Right lobe of liver (tissue), 6 donors: Measurements from ENCODE around the gene ACAD10. TPM values are rescaled to one million over a fixed set of nuclear protein-coding genes. Genes with fewer than 3 reads are reported as not detected.
A peak's percentile ranks its signal among the peaks of the same experiment; 100 is the strongest.

Experiments used
- ATAC-seq, 4 donors: fragments of 200-7000 bp; cut with Tn5 transposase; one replicate each; pipeline ENCODE4 v1.9.1; 2020; ENCODE audit warnings: mild to moderate bottlenecking in 4 of 4, moderate library complexity in 4 of 4
- DNase-seq, 3 donors: peaks; one replicate each; pipeline ENCODE4 v3.0.0-alpha.2; 2020
- H3K27ac ChIP-seq, 3 donors: fragments of 200-600 bp; one replicate each; pipeline ENCODE4 v1.8.0; 2022
- H3K27me3 ChIP-seq, 2 donors: fragments of 200-600 bp; one replicate each; pipeline ENCODE4 v1.8.0; 2022
- H3K36me3 ChIP-seq, 4 donors: fragments of 200-600 bp; sonication (generic) in 1 of 4; one replicate each; pipeline versions ENCODE4 v1.5.1 to v1.8.0; 2017 to 2022; ENCODE audit warnings: control low read depth in 1 of 4
- H3K4me1 ChIP-seq, 4 donors: fragments of 200-600 bp; sonication (generic) in 1 of 4; one replicate each; pipeline versions ENCODE4 v1.5.1 to v1.8.0; 2017 to 2022; ENCODE audit warnings: control low read depth in 1 of 4
- H3K4me3 ChIP-seq, 3 donors: fragments of 200-600 bp; one replicate each; pipeline ENCODE4 v1.8.0; 2022
- H3K9me3 ChIP-seq, 4 donors: fragments of 200-600 bp; sonication (generic) in 1 of 4; one replicate each; pipeline versions ENCODE4 v1.5.1 to v1.8.0; 2017 to 2022; ENCODE audit warnings: control low read depth in 1 of 4
- POLR2A ChIP-seq: fragments of 450-650 bp; IDR thresholded peaks from one replicate; pipeline ENCODE4 v1.6.1; 2017; ENCODE audit warnings: antibody characterized with exemption, mild to moderate bottlenecking
- WGBS: methylation state at CpG from one replicate; pipeline ENCODE4 v1.1.6; 2018; ENCODE audit warnings: low coverage, low lambda C conversion rate; ENCODE audit not compliant: insufficient coverage; ENCODE audit errors: missing lambda C conversion rate; 5-methylcytosine and 5-hydroxymethylcytosine counted together
- intact Hi-C, 2 donors: fragments of 100-400 bp; cut with DNase I; formaldehyde crosslinking; loops; one replicate each; pipeline versions ENCODE4 v1.11.2 to v1.14.1; 2022
- total RNA-seq, 6 experiments: library from RNA; depleted of rRNA in 2 of 6; stranded (reverse); fragments of >200 nt in 2 of 6; fragmentation: NEBNext Ultra II Directional in 3 of 6; extraction: Animal tissue kit (Norgen Biotek cat#: 25700) in 3 of 6; gene quantifications; one replicate each; pipeline versions ENCODE4 v1.1.0 to v1.2.4, GENCODE V29; 2016 to 2023
- TF ChIP-seq, protein P1 (sequence below), 4 donors: fragments of 200-600 bp in 3 of 4; fragments of 450-650 bp in 1 of 4; IDR thresholded peaks; one replicate each; pipeline versions ENCODE4 v1.5.1 to v1.8.0; 2016 to 2022; ENCODE audit warnings: antibody characterized with exemption in 4 of 4, mild to moderate bottlenecking in 2 of 4
- donor health status: DM: no; HTN: yes; CAD: no.
- donor health status: DM: no; HTN: no; CAD: no.
- donor health status: DM: no; HTN: no; CAD: no.
- donor health status: DM: no; HTN: yes; CAD: no.
- donor health status: DM: no; HTN: yes; CAD: no.

ACAD10 gene
- total RNA-seq, 6 experiments from 2014 or later: 24.7 to 41.7 (median 26.8) TPM

DNA sequence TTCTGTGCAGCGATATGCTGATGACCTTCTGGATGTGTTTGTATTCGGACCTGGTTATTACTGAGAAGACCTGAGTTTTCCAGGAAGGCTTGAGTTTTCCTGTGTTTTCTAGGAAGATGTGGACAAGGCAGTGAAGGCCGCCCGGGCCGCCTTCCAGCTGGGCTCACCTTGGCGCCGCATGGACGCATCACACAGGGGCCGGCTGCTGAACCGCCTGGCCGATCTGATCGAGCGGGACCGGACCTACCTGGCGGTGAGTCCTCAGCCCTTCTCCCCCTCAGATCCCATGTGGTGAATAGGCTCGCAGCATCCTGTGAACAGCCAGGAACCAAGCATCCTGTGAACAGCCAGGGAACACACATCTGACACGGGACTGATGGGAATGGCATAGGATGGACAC lies 97.2 kb downstream of the ACAD10 start:
- H3K27ac ChIP-seq: peak overlapping the region in 1 of 3 donors; percentile 55
- H3K4me3 ChIP-seq: no peak overlapping the region
- ATAC-seq (peak in 1 of 4 donors; percentile 18), DNase-seq (peak in 1 of 3 donors; percentile 65)
- H3K27me3 ChIP-seq: no peaks in the 10 kb centered on the region
- intact Hi-C loops: no loop called here
- WGBS: 48% methylated on average over 11 of the region's 17 CpGs
- H3K36me3 ChIP-seq: peaks cover 0 to 59% (median 22%) of the 10 kb centered on the region in 4 donors
- H3K9me3 ChIP-seq: no peaks in the 10 kb centered on the region
- TF ChIP-seq, protein P1, sequence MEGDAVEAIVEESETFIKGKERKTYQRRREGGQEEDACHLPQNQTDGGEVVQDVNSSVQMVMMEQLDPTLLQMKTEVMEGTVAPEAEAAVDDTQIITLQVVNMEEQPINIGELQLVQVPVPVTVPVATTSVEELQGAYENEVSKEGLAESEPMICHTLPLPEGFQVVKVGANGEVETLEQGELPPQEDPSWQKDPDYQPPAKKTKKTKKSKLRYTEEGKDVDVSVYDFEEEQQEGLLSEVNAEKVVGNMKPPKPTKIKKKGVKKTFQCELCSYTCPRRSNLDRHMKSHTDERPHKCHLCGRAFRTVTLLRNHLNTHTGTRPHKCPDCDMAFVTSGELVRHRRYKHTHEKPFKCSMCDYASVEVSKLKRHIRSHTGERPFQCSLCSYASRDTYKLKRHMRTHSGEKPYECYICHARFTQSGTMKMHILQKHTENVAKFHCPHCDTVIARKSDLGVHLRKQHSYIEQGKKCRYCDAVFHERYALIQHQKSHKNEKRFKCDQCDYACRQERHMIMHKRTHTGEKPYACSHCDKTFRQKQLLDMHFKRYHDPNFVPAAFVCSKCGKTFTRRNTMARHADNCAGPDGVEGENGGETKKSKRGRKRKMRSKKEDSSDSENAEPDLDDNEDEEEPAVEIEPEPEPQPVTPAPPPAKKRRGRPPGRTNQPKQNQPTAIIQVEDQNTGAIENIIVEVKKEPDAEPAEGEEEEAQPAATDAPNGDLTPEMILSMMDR (IDR thresholded peaks at IDR 0.05): no peak
- no peak for TF ChIP-seq POLR2A
- peaks cover 0 to 92% (median 38%) of the 10 kb centered on the region in 4 donors for H3K4me1 ChIP-seq

DNA sequence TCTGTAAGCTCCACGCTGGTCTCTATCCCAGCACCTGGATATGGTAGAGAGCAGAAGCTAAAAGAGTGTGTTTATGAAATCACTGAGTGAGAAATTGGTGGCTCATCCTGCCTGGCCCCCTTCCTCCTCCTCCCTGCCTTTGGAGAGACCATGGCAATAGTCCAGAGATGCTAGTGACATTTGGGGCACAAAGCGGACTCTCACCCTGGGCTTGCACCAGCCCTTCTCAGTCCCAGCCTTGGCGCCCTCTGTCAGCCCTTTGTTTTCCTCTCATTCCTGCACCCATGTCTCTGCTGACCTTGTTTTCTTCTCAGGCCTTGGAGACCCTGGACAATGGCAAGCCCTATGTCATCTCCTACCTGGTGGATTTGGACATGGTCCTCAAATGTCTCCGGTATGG lies 99.1 kb downstream of the ACAD10 start:
- Histone ChIP-seq H3K4me3 (no peak overlapping the region), H3K4me1 (peaks cover 0 to 91% (median 35%) of the 10 kb centered on the region in 4 donors), H3K27ac (peak overlapping the region in 2 of 3 donors; percentile 24 to 55), H3K9me3 (no peaks in the 10 kb centered on the region), H3K36me3 (peaks cover 0 to 67% (median 24%) of the 10 kb centered on the region in 4 donors), H3K27me3 (no peaks in the 10 kb centered on the region)
- no peak for TF ChIP-seq POLR2A
- TF ChIP-seq, protein P1 (IDR thresholded peaks at IDR 0.05): peak in 1 of 4 donors; percentile 21
- peak in 2 of 3 donors; percentile 73 to 78 for DNase-seq
- intact Hi-C loops: no loop called here
- ATAC-seq: peak; percentile 4 to 23 (median 15)
- 49% methylated on average over 4 of the region's 4 CpGs for WGBS

DNA sequence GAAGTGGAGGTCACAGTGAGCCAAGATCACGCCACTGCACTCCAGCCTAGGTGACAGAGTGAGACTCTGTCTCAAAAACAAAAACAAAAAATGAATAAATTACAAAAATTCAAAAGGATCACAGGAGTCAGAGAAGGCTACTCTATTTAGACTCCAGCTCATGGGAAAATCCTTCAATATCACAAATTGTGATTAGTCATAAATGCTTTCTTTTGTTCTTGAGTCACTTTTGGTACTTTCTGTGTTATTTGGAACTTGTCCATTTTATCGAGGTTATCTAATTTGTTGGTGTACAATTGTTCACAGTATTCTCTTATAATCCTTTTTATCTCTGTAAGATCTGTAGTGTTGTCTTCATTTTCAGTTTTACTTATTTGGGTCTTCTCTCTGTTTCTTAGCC lies 99.8 kb downstream of the ACAD10 start:
- peaks cover 0 to 68% (median 28%) of the 10 kb centered on the region in 4 donors for H3K36me3 ChIP-seq
- no peak overlapping the region for H3K4me3 ChIP-seq
- WGBS: 38% methylated on average over 2 of the region's 2 CpGs
- no peak for DNase-seq
- peaks cover 0 to 91% (median 36%) of the 10 kb centered on the region in 4 donors for H3K4me1 ChIP-seq
- intact Hi-C loops: no loop called here
- peak overlapping the region in 2 of 3 donors; percentile 24 to 55 for H3K27ac ChIP-seq
- no peaks in the 10 kb centered on the region for H3K9me3 ChIP-seq
- TF ChIP-seq, protein P1 (IDR thresholded peaks at IDR 0.05): no peak
- TF ChIP-seq POLR2A: no peak
- no peaks in the 10 kb centered on the region for H3K27me3 ChIP-seq
- ATAC-seq: no peak

DNA sequence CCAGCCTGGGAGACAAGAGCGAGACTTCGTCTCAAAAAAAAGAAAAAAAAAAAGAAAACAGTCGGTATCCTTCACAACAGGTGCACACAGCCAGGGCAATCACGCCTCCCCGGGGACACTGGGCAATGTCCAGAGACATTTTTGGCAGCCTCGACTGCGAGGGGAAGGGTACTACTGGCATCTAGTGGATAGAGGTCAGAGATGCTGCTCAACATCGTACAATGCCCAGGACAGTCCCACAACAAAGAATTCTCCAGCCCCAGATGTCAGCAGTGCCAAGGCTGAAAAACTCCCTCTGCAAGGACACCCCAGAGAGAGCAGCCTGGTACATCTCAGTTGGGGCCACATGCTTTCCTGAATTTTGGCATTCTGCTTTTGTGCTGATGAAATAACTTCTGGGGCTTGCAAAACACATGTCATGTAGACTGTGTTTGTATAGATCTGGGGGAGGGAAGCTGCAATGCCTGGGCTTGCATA lies 102.4 kb downstream of the ACAD10 start:
- ATAC-seq: peak; percentile 56 to 72 (median 66)
- TF ChIP-seq POLR2A: no peak
- TF ChIP-seq, protein P1 (IDR thresholded peaks at IDR 0.05): peak; percentile 56 to 72 (median 57)
- Histone ChIP-seq H3K36me3 (peaks cover 5 to 69% (median 34%) of the 10 kb centered on the region in 4 donors), H3K27ac (peak overlapping the region; percentile 14 to 85 (median 75)), H3K4me3 (no peak overlapping the region), H3K9me3 (no peaks in the 10 kb centered on the region), H3K4me1 (peaks cover 0 to 88% (median 40%) of the 10 kb centered on the region in 4 donors), H3K27me3 (no peaks in the 10 kb centered on the region)
- DNase-seq: peak; percentile 82 to 93 (median 89)
- intact Hi-C loops: no loop called here
- 4% methylated on average over 6 of the region's 8 CpGs for WGBS
